IMR-90 (cell line): Measurements from ENCODE around the gene GCFC2.

ENCODE experiments used
- CEBPB ChIP-seq: IDR thresholded peaks from 2 replicates; pipeline ENCODE4 v1.6.1; 2012; ENCODE audit warnings: low read depth, low read length, improper control_type of control experiment
- POLR2A ChIP-seq: IDR thresholded peaks from 2 replicates; pipeline ENCODE4 v1.6.1; 2012; ENCODE audit warnings: mild to moderate bottlenecking, low read depth, low read length
- RAD21 ChIP-seq: IDR thresholded peaks from 2 replicates; pipeline ENCODE4 v1.6.1; 2012; ENCODE audit warnings: low read length, improper control_type of control experiment
- RCOR1 ChIP-seq: IDR thresholded peaks from 2 replicates; pipeline ENCODE4 v1.6.1; 2012; ENCODE audit warnings: mild to moderate bottlenecking, low read length, improper control_type of control experiment; ENCODE audit not compliant: insufficient replicate concordance
- RFX5 ChIP-seq: IDR thresholded peaks from 2 replicates; pipeline ENCODE4 v1.8.0; 2012; ENCODE audit warnings: low read depth, mild to moderate bottlenecking, low read length, moderate library complexity
- TF ChIP-seq, protein P1 (sequence below): conservative IDR thresholded peaks from 2 replicates; pipeline ENCODE4 v1.5.1; 2012; ENCODE audit warnings: mild to moderate bottlenecking, low read depth, low read length, improper control_type of control experiment

- TF ChIP-seq, protein P1, sequence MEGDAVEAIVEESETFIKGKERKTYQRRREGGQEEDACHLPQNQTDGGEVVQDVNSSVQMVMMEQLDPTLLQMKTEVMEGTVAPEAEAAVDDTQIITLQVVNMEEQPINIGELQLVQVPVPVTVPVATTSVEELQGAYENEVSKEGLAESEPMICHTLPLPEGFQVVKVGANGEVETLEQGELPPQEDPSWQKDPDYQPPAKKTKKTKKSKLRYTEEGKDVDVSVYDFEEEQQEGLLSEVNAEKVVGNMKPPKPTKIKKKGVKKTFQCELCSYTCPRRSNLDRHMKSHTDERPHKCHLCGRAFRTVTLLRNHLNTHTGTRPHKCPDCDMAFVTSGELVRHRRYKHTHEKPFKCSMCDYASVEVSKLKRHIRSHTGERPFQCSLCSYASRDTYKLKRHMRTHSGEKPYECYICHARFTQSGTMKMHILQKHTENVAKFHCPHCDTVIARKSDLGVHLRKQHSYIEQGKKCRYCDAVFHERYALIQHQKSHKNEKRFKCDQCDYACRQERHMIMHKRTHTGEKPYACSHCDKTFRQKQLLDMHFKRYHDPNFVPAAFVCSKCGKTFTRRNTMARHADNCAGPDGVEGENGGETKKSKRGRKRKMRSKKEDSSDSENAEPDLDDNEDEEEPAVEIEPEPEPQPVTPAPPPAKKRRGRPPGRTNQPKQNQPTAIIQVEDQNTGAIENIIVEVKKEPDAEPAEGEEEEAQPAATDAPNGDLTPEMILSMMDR, result no peak
- no peak for TF ChIP-seq RAD21
- TF ChIP-seq POLR2A, result no peak
- TF ChIP-seq RFX5, result no peak
- no peak for TF ChIP-seq RCOR1
- no peak for TF ChIP-seq CEBPB
Observed at GRCh38 chr2:75751824-75752468, 41.2 kb upstream of the GCFC2 start.
